ENCODE measurements around the gene ZC3H7B.

GRCh38 chr22:41286639-41287091 lies 14.7 kb upstream of the ZC3H7B start:
- no peak for TF ChIP-seq CTCF (IDR thresholded peaks at IDR 0.05; ENCODE audit: low read depth, low read length, poor library complexity, severe bottlenecking)
- TF ChIP-seq EZH2phosphoT487 (IDR thresholded peaks at IDR 0.05; ENCODE audit: borderline replicate concordance, low read length), result no peak

Data from DOHH2 (cell line).